H9 (cell line): ENCODE data around the gene SIT1. TPM values are rescaled to one million over a fixed set of nuclear protein-coding genes. Genes with fewer than 3 reads are reported as not detected.

Experiments used
- DNase-seq: peaks from one replicate; pipeline ENCODE4 v3.0.0-alpha.2; 2017
- H2AFZ ChIP-seq: one replicate; pipeline ENCODE4 v1.6.1; 2013; ENCODE audit warnings: mild to moderate bottlenecking, low read length, control low read depth, moderate library complexity
- H2AK5ac ChIP-seq: 2 replicates; pipeline ENCODE4 v1.6.1; 2013; ENCODE audit warnings: low read length, control low read depth, mixed read lengths; ENCODE audit not compliant: insufficient read length
- H2BK120ac ChIP-seq: one replicate; pipeline ENCODE4 v1.6.1; 2013; ENCODE audit warnings: low read depth, mild to moderate bottlenecking, low read length, control low read depth, inconsistent platforms; ENCODE audit not compliant: poor library complexity, severe bottlenecking
- H2BK12ac ChIP-seq: 2 replicates; pipeline ENCODE4 v1.6.1; 2013; ENCODE audit warnings: low read length, control low read depth, mixed read lengths, low read depth; ENCODE audit not compliant: insufficient read length
- H2BK15ac ChIP-seq: 2 replicates; pipeline ENCODE4 v1.6.1; 2013; ENCODE audit warnings: low read depth, low read length, control low read depth
- H2BK20ac ChIP-seq: one replicate; pipeline ENCODE4 v1.6.1; 2013; ENCODE audit warnings: low read depth, mild to moderate bottlenecking, low read length, control low read depth, inconsistent platforms; ENCODE audit not compliant: poor library complexity, severe bottlenecking
- H2BK5ac ChIP-seq: 2 replicates; pipeline ENCODE4 v1.6.1; 2013; ENCODE audit warnings: low read length, control low read depth, mixed read lengths; ENCODE audit not compliant: insufficient read length
- H3K14ac ChIP-seq: 2 replicates; pipeline ENCODE4 v1.6.1; 2013; ENCODE audit warnings: low read length, control low read depth; ENCODE audit not compliant: insufficient read depth
- H3K18ac ChIP-seq: 2 replicates; pipeline ENCODE4 v1.6.1; 2013; ENCODE audit warnings: low read depth, mild to moderate bottlenecking, mixed read lengths, low read length, control low read depth; ENCODE audit not compliant: insufficient read length
- H3K23ac ChIP-seq: 2 replicates; pipeline ENCODE4 v1.6.1; 2013; ENCODE audit warnings: low read length, control low read depth, mixed read lengths, low read depth; ENCODE audit not compliant: insufficient read length
- H3K23me2 ChIP-seq: 2 replicates; pipeline ENCODE4 v1.6.1; 2013; ENCODE audit warnings: low read depth, mild to moderate bottlenecking, mixed read lengths, low read length, control low read depth; ENCODE audit not compliant: insufficient read length, poor library complexity, severe bottlenecking
- H3K27ac ChIP-seq: 2 replicates; pipeline ENCODE4 v1.5.1; 2013; ENCODE audit warnings: low read length, control low read depth, mixed read lengths, low read depth; ENCODE audit not compliant: insufficient read length
- H3K27me3 ChIP-seq: 2 replicates; pipeline ENCODE4 v1.6.1; 2013; ENCODE audit warnings: low read length, control low read depth, inconsistent platforms; ENCODE audit not compliant: insufficient read depth
- H3K4ac ChIP-seq: 2 replicates; pipeline ENCODE4 v1.6.1; 2013; ENCODE audit warnings: low read depth, mild to moderate bottlenecking, control low read depth, inconsistent platforms, low read length, moderate library complexity
- H3K4me1 ChIP-seq: 2 replicates; pipeline ENCODE4 v1.6.1; 2013; ENCODE audit warnings: low read length, control low read depth, inconsistent platforms; ENCODE audit not compliant: insufficient read depth
- H3K4me2 ChIP-seq: 2 replicates; pipeline ENCODE4 v1.6.1; 2013; ENCODE audit warnings: low read length, control low read depth, mixed read lengths; ENCODE audit not compliant: insufficient read length, insufficient read depth
- H3K56ac ChIP-seq: 2 replicates; pipeline ENCODE4 v1.6.1; 2013; ENCODE audit warnings: low read depth, mild to moderate bottlenecking, mixed read lengths, low read length, control low read depth; ENCODE audit not compliant: insufficient read length
- H3K79me1 ChIP-seq: 2 replicates; pipeline ENCODE4 v1.6.1; 2013; ENCODE audit warnings: low read depth, mild to moderate bottlenecking, moderate library complexity, low read length, control low read depth, inconsistent platforms; ENCODE audit not compliant: insufficient read depth, poor library complexity, severe bottlenecking
- H3K79me2 ChIP-seq: 2 replicates; pipeline ENCODE4 v1.6.1; 2013; ENCODE audit warnings: low read length, control low read depth, inconsistent platforms; ENCODE audit not compliant: insufficient read depth
- H3K9ac ChIP-seq: 2 replicates; pipeline ENCODE4 v1.6.1; 2013; ENCODE audit warnings: low read length, control low read depth, mixed read lengths; ENCODE audit not compliant: insufficient read length; ENCODE audit errors: extremely low read depth
- H3K9me3 ChIP-seq: one replicate; pipeline ENCODE4 v1.6.1; 2013; ENCODE audit warnings: low read depth, low read length, inconsistent platforms; ENCODE audit not compliant: control insufficient read depth
- H3T11ph ChIP-seq: one replicate; pipeline ENCODE4 v1.6.1; 2013; ENCODE audit warnings: mild to moderate bottlenecking, low read length, control low read depth, inconsistent platforms
- H4K20me1 ChIP-seq: one replicate; pipeline ENCODE4 v1.6.1; 2013; ENCODE audit not compliant: control insufficient read depth, insufficient read length, insufficient read depth
- H4K5ac ChIP-seq: 2 replicates; pipeline ENCODE4 v1.6.1; 2013; ENCODE audit warnings: low read depth, mild to moderate bottlenecking, mixed read lengths, low read length, control low read depth; ENCODE audit not compliant: insufficient read length
- H4K8ac ChIP-seq: replicated peaks from 2 replicates; pipeline ENCODE4 v1.6.1; 2013; ENCODE audit warnings: low read length, control low read depth, mixed read lengths, low read depth; ENCODE audit not compliant: insufficient read length
- H4K91ac ChIP-seq: 2 replicates; pipeline ENCODE4 v1.6.1; 2013; ENCODE audit warnings: low read depth, mild to moderate bottlenecking, moderate library complexity, mixed read lengths, low read length, control low read depth; ENCODE audit not compliant: insufficient read length
- H3K27ac Mint-ChIP-seq, 3 experiments: 2 replicates in 2 of 3; 3 replicates in 1 of 3; pipeline ENCODE4 v1.8.0; 2020 to 2021; ENCODE audit warnings: mixed read lengths in 3 of 3, mild to moderate bottlenecking in 1 of 3, moderate library complexity in 1 of 3
- H3K27me3 Mint-ChIP-seq: 2 replicates; pipeline ENCODE4 v1.8.0; 2021; ENCODE audit warnings: low read depth, mild to moderate bottlenecking, moderate library complexity, mixed read lengths
- H3K36me3 Mint-ChIP-seq, 3 experiments: 2 replicates in 2 of 3; 3 replicates in 1 of 3; pipeline ENCODE4 v1.8.0; 2020 to 2021; ENCODE audit warnings: low read depth in 3 of 3, mixed read lengths in 3 of 3; ENCODE audit not compliant: insufficient read depth in 1 of 3
- H3K4me1 Mint-ChIP-seq, 2 experiments: 2 replicates each; pipeline ENCODE4 v1.8.0; 2020; ENCODE audit warnings: mixed read lengths in 2 of 2
- H3K4me3 Mint-ChIP-seq, 2 experiments: 2 replicates in 1 of 2; 3 replicates in 1 of 2; pipeline ENCODE4 v1.8.0; 2020 to 2021; ENCODE audit warnings: mild to moderate bottlenecking in 2 of 2, mixed read lengths in 2 of 2, moderate library complexity in 1 of 2
- H3K9me3 Mint-ChIP-seq, 2 experiments: 2 replicates in 1 of 2; 3 replicates in 1 of 2; pipeline ENCODE4 v1.8.0; 2020; ENCODE audit warnings: mild to moderate bottlenecking in 2 of 2, mixed read lengths in 2 of 2, moderate library complexity in 1 of 2
- WGBS: extraction: QIAGEN DNeasy Blood & Tissue Kit; methylation state at CpG from one replicate; pipeline ENCODE4 v1.1.7; 2013; ENCODE audit warnings: missing lambda C conversion rate, low lambda C conversion rate, mixed read lengths; ENCODE audit not compliant: insufficient read length; ENCODE audit errors: extremely low coverage; 5-methylcytosine and 5-hydroxymethylcytosine counted together
- total RNA-seq: library from RNA; stranded (reverse); gene quantifications from 2 replicates; pipeline ENCODE4 v1.2.1, GENCODE V29; 2021
- TF ChIP-seq, protein P1 (sequence below): fragments of 200-600 bp; sonication (generic); conservative IDR thresholded peaks from 3 replicates; pipeline ENCODE4 v1.8.0; 2021; ENCODE audit warnings: antibody characterized with exemption, mild to moderate bottlenecking

Gene SIT1
- total RNA-seq, 1 experiment from 2014 or later, result 1.6 TPM

DNA sequence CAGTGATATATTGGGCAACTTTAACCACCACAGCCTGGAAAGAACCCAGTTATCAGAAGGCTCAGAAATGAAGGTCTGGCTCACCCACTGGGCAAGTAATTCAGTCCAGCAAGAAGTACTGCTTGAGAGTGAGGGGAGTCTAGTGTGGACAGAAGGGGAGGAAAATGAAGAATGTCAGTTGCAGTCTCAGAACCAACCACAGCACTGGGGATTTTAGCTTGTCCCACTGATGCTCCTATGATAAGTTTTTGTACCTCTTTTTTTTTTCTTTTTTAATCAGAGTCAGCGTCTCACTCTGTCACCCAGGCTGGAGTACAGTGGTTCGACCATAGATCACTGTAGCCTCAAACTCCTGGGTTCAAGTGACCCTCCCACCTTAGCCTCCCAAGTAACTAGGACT is 23.2 kb downstream of the SIT1 start:
- no peak overlapping the region for H2BK5ac ChIP-seq
- TF ChIP-seq, protein P1, sequence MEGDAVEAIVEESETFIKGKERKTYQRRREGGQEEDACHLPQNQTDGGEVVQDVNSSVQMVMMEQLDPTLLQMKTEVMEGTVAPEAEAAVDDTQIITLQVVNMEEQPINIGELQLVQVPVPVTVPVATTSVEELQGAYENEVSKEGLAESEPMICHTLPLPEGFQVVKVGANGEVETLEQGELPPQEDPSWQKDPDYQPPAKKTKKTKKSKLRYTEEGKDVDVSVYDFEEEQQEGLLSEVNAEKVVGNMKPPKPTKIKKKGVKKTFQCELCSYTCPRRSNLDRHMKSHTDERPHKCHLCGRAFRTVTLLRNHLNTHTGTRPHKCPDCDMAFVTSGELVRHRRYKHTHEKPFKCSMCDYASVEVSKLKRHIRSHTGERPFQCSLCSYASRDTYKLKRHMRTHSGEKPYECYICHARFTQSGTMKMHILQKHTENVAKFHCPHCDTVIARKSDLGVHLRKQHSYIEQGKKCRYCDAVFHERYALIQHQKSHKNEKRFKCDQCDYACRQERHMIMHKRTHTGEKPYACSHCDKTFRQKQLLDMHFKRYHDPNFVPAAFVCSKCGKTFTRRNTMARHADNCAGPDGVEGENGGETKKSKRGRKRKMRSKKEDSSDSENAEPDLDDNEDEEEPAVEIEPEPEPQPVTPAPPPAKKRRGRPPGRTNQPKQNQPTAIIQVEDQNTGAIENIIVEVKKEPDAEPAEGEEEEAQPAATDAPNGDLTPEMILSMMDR, result no peak
- no peaks in the 10 kb centered on the region for H3K27me3 ChIP-seq
- H4K20me1 ChIP-seq, result no peaks in the 10 kb centered on the region
- no peaks in the 10 kb centered on the region for H3K79me2 ChIP-seq
- Mint-ChIP-seq H3K36me3 (no peaks in the 10 kb centered on the region), H3K4me3 (no peak overlapping the region), H3K4me1 (no peaks in the 10 kb centered on the region), H3K27me3 (no peaks in the 10 kb centered on the region; the same call in 1 of the 2 replicates), H3K27ac (no peak overlapping the region), H3K9me3 (no peaks in the 10 kb centered on the region)
- no peak overlapping the region for H2BK20ac ChIP-seq
- no peaks in the 10 kb centered on the region for H3K4me1 ChIP-seq
- no peak overlapping the region for H2BK12ac ChIP-seq
- H3K18ac ChIP-seq, result no peak overlapping the region
- H2AK5ac ChIP-seq, result no peak overlapping the region
- no peak overlapping the region for H4K8ac ChIP-seq
- no peak overlapping the region for H3K56ac ChIP-seq
- H2BK15ac ChIP-seq, result no peak overlapping the region
- no peak overlapping the region for H3K4me2 ChIP-seq
- H2AFZ ChIP-seq, result no peak overlapping the region
- H3T11ph ChIP-seq, result no peak overlapping the region
- no peak overlapping the region for H3K27ac ChIP-seq
- H3K14ac ChIP-seq, result no peak overlapping the region
- H3K23ac ChIP-seq, result no peak overlapping the region
- DNase-seq, result no peak
- no peaks in the 10 kb centered on the region for H3K79me1 ChIP-seq
- no peak overlapping the region for H4K91ac ChIP-seq
- no peak overlapping the region for H2BK120ac ChIP-seq
- H4K5ac ChIP-seq, result no peak overlapping the region
- no peaks in the 10 kb centered on the region for H3K23me2 ChIP-seq
- H3K9ac ChIP-seq, result no peak overlapping the region
- H3K4ac ChIP-seq, result no peak overlapping the region
- no peaks in the 10 kb centered on the region for H3K9me3 ChIP-seq
- WGBS, result no CpG with 5 or more reads among the region's 2 CpGs
